Activated naive CD4-positive, alpha-beta T cell treated with anti-CD3 and anti-CD28 coated beads, Interleukin-2, amount 50 U/mL, for 24 hours (primary cell): ENCODE data around the gene CTBP1.
A peak's percentile ranks its signal among the peaks of the same experiment; 100 is the strongest.

ENCODE experiments used
- H3K27ac Mint-ChIP-seq: one replicate; pipeline ENCODE4 v1.8.0; 2021; ENCODE audit warnings: mild to moderate bottlenecking, mixed read lengths
- H3K27me3 Mint-ChIP-seq: one replicate; pipeline ENCODE4 v1.8.0; 2021; ENCODE audit warnings: mixed read lengths
- H3K36me3 Mint-ChIP-seq: one replicate; pipeline ENCODE4 v1.8.0; 2021; ENCODE audit warnings: mixed read lengths
- H3K4me1 Mint-ChIP-seq: one replicate; pipeline ENCODE4 v1.8.0; 2021; ENCODE audit warnings: mixed read lengths
- H3K4me3 Mint-ChIP-seq: one replicate; pipeline ENCODE4 v1.8.0; 2021; ENCODE audit warnings: mild to moderate bottlenecking, mixed read lengths
- H3K9me3 Mint-ChIP-seq: one replicate; pipeline ENCODE4 v1.8.0; 2021; ENCODE audit warnings: mixed read lengths

The CTBP1 gene

DNA sequence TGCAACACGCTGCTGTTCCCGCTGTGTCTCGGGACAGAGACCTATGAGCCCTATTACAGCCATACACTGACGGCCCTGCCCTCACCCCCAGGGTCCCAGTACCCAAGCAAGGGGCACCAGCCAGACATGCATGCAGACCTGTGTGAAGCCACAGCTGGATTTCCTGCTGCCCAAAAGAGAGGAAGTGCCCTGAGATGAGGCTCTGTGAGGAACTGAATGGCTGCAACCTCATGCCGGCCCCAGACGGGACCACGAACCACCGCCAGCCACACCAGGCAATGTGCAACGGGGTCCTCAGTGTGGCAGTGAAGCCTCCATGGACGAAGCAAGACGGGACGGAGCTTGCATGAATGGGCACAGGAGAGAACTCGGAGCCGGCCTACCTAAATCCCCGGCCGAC is 21.1 kb downstream of the CTBP1 start:
- Mint-ChIP-seq H3K4me3 (no peak overlapping the region), H3K9me3 (no peaks in the 10 kb centered on the region), H3K27me3 (no peaks in the 10 kb centered on the region), H3K27ac (no peak overlapping the region), H3K4me1 (peaks cover 7% of the 10 kb centered on the region), H3K36me3 (peaks cover 12% of the 10 kb centered on the region)

DNA sequence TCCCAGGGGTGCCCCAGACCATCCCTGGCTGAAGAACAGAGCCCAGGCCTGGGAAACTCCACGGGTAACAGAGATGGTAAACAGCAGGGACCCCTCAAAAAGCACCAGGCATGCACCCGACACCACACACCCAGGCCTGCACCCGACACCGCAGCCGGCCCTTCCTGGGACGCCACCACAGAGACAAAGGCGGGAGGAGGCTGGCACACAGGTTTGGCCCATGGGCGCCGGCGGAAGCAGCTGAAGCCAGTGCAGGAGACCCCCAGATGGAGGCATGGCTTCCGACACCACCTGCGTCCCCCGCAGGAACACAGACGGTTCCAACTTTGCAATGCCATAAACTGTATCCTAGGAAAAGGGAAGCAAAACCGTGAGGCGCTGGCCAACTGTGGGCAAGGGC is 22.3 kb downstream of the CTBP1 start:
- Mint-ChIP-seq H3K4me3 (no peak overlapping the region), H3K4me1 (peaks cover 7% of the 10 kb centered on the region)

DNA sequence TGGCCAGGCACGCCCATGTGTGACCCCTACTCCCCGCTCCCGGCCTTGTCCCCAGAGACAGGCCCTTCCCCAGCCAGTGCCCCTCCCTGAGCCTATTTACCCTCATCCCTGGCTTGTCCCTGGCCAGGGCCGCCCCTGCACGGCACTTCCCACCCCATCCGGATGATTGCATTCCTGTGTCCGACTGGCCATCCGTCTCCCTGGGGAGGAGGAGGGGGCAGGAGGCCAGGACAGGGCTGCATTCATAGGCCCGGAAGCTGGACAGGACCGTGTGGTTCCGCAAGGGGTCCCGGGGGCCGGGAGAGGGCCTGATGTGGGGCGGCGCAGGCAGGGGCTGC is 22.8 kb downstream of the CTBP1 start:
- Mint-ChIP-seq H3K27ac (no peak overlapping the region), H3K27me3 (no peaks in the 10 kb centered on the region), H3K36me3 (peaks cover 12% of the 10 kb centered on the region), H3K4me1 (peaks cover 7% of the 10 kb centered on the region), H3K9me3 (no peaks in the 10 kb centered on the region), H3K4me3 (no peak overlapping the region)

More for the DNA sequence above, 22.3 kb downstream of the CTBP1 start:
- peaks cover 12% of the 10 kb centered on the region for H3K36me3 Mint-ChIP-seq
- no peaks in the 10 kb centered on the region for H3K9me3 Mint-ChIP-seq
- no peaks in the 10 kb centered on the region for H3K27me3 Mint-ChIP-seq
- no peak overlapping the region for H3K27ac Mint-ChIP-seq

DNA sequence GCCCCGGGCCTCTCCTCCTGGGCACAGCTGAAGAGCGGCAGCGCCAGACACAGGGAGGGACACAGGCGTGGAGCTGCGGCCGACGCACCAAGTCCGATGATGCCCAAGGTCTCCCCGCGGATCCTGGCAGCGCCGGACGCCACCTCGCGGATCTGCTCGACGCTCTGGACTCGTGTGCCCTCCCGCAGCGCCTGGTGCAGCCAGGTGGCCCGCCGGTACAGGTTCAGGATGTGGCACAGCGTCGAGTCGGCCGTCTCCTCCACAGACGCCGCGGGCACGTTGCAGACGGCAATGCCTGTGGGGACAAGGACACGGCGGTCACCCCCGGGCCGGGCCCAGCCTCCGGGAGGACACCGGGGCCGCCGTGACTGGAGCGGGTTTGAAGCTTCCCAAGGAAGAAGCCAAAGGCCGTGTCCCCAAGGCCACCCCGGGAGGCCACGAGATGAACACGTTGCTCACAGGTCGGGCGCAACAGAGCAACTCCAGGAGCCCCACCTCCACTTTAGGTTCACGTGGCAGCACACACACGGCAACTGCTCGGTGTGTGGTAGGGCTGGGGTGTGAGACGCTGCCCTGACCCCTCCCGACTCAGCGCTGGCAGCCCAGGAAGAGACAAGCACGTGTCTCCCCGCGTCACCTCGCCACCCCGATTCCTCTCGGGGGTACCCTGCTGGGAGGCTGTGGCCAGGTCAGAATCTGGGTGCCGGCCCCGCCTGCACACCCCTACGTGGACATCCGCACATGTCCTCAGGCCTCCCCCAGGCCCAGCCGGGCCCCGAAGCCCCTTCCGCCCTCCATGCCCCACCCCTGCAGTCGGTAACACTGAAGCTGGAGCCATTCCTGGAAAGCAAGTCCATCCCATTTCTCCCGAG is 23.4 kb downstream of the CTBP1 start:
- no peak overlapping the region for H3K4me3 Mint-ChIP-seq
- H3K4me1 Mint-ChIP-seq, result peaks cover 7% of the 10 kb centered on the region
- peaks cover 12% of the 10 kb centered on the region for H3K36me3 Mint-ChIP-seq
- H3K9me3 Mint-ChIP-seq, result no peaks in the 10 kb centered on the region
- no peaks in the 10 kb centered on the region for H3K27me3 Mint-ChIP-seq
- H3K27ac Mint-ChIP-seq, result no peak overlapping the region

DNA sequence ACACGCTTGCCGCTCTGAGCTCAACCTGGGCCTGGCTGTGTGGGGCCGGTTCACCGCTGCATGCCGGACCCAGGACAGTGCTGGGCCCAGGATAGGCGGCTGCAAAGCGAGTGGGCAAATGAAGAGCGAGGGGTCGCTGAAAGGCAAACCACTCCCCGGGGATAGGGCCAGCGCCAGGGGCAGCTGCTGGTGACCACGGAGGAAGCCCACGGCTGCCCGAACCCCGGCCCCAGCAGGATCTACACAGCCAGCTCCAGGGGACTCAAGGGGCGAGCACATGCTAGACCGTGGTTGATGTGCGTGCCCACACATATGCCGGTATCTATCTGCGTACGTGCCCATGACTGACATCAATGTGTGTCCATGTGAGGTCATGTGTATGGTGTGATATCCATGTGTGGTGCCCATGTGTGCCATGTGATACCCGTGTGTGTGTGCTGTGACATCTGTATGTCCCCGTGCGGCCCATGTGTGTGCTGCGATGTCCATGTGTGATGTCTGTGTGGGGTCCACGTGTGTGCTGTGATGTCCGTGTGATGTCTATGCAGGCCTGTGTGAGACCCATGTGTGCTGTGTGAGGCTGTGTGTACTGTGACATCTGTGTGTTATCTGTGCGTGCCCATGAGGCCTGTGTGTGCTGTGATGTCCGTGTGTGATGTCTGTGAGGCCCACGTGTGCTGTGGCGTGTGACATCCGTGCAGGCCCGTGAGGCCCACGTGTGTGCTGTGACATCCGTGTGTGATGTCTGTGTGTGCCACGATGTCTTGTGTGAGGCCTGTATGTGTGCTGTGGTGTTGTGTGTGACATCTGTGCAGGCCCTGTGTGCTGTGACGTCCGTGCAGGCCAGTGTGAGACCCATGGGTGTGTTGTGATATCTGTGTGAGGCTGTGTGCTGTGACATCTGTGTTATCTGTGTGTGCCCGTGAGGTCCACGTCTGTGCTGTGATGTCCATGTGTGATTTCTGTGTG is 24.8 kb downstream of the CTBP1 start:
- H3K27ac Mint-ChIP-seq, result peak overlapping the region; percentile 35
- no peak overlapping the region for H3K4me3 Mint-ChIP-seq
- H3K4me1 Mint-ChIP-seq, result peaks cover 13% of the 10 kb centered on the region
- no peaks in the 10 kb centered on the region for H3K9me3 Mint-ChIP-seq
- peaks cover 13% of the 10 kb centered on the region for H3K36me3 Mint-ChIP-seq
- H3K27me3 Mint-ChIP-seq, result no peaks in the 10 kb centered on the region

DNA sequence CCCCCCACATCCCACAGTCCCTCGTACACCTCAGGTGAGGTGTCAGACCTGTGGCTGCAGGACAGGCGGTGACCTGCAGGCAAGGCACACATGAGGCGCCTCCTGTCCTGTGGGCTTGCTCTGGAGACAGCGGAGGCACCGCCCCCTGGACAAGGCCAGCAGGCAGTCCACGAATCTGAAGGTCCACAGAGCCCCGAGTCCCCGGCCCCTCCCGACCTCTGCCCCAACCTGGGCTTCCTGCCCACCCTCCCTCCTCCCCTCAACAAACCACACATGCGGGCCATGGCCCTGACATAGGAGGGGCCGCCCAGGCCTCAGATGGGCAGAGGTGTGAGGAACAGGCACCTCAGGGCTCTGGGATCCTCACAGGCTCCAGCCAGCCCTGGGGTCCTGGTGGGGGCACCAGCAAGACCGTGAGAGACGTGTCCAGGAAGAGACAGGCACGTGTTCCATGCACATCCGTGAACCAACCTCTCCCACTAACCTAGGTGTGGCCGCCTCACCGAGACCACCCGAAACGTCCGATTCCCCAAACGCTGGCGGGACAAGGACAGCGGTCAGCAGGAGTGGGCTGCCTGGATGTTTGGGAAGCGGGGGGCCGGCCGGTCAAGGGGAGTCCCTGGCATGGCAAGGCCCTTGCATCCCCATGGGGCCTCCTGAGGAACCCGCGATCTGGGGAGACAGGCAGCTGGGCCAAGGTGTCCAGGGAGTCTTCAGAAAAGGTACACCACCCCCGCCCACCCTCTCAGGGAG is 25.8 kb downstream of the CTBP1 start:
- peaks cover 22% of the 10 kb centered on the region for H3K4me1 Mint-ChIP-seq
- H3K27me3 Mint-ChIP-seq, result no peaks in the 10 kb centered on the region
- H3K36me3 Mint-ChIP-seq, result peaks cover 13% of the 10 kb centered on the region
- no peak overlapping the region for H3K27ac Mint-ChIP-seq
- no peaks in the 10 kb centered on the region for H3K9me3 Mint-ChIP-seq
- H3K4me3 Mint-ChIP-seq, result no peak overlapping the region

DNA sequence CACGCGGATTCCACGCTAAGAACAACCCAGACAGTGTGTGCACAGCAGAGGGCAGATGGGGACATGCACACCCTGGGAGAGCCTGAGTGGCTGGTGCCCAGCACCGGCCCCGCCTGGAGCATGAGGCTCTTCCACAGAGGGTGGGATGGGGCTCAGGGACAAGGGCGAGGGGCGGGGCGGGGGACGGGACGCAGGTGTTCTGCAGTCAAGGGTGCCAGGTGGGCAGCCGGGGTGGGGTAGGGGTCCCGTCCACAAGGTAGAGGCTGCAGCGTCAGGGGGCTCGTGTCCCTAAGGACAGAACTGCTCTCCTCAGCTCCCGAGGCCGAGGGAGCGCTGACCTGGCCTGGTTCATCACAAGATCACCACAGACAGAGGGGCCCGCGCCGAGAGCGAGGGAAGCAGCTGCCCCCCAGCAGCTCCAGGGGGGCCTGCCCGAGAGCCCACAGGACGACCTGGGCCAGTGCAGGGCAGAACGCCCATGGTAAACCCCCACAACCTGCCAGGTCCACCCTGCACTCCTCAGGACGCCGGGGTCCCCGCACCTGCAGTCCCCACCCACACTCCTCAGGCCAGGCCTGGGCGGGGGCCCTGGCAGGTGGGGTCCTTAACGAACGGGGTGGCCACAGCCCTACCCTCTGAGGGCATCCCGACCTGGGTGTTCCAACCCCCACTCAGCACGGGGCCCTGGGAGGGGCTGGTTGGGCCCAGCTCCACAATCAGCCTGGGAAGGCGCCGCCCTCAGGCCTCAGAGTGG is 26.7 kb downstream of the CTBP1 start:
- H3K4me3 Mint-ChIP-seq, result no peak overlapping the region
- peaks cover 31% of the 10 kb centered on the region for H3K4me1 Mint-ChIP-seq
- H3K27ac Mint-ChIP-seq, result no peak overlapping the region
- H3K9me3 Mint-ChIP-seq, result no peaks in the 10 kb centered on the region
- H3K27me3 Mint-ChIP-seq, result no peaks in the 10 kb centered on the region
- peaks cover 13% of the 10 kb centered on the region for H3K36me3 Mint-ChIP-seq

DNA sequence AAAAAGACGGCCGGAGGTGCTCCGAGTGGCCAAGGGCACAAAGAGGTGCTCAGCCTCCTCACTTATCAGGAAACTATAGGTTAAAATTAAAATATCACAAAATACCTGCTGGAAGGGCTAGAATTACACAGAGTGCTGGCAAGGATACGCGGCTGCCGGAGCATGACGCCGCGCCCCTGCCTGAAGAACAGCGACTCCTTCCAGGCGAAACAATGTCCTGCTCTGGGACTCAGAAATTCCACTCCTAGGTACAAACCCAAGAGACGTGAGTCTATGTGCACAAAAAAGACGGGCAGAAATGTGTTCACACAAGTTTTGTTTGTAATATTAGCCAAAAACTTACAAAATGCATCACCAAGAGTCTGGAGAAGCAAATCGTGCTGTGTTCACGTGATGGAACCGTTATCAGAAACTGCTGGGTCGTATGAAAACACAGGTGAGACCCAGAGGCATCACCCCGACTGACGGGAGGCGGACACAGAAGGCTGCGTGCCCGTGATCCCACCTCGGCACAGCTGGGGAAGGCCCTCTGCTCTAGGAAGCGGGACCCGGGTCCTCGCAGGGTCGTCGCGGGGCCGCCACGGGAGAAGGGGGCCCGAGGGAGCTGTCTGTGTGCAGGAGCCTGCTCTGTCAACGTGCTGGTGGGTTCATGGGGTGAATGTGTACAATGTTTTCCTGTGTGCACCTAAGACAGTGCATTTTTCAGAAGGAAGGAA is 27.6 kb downstream of the CTBP1 start:
- H3K9me3 Mint-ChIP-seq, result no peaks in the 10 kb centered on the region
- peaks cover 13% of the 10 kb centered on the region for H3K36me3 Mint-ChIP-seq
- H3K4me3 Mint-ChIP-seq, result no peak overlapping the region
- H3K27ac Mint-ChIP-seq, result no peak overlapping the region
- H3K27me3 Mint-ChIP-seq, result no peaks in the 10 kb centered on the region
- peaks cover 39% of the 10 kb centered on the region for H3K4me1 Mint-ChIP-seq

DNA sequence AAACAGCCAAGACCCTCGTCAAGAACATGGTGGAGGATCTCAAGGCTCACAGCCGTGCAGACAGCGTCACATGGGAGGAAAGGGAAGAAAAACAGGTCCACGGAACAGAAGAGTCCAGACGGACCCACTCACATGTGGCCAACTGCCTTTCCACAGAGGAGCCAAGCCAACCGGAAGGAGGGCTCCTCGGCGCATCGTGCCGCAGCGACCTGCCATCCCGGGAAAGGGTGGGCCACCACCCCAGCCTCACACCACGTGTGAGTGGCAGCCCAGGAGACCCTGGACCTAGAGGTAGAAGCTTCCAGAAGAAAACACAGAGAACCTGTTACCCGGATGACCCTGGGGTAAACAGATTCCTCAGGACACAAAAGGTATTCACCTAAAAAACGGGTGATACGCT is 28.4 kb downstream of the CTBP1 start:
- H3K4me1 Mint-ChIP-seq, result peaks cover 45% of the 10 kb centered on the region
- H3K9me3 Mint-ChIP-seq, result no peaks in the 10 kb centered on the region
- no peak overlapping the region for H3K27ac Mint-ChIP-seq
- no peaks in the 10 kb centered on the region for H3K27me3 Mint-ChIP-seq
- H3K4me3 Mint-ChIP-seq, result no peak overlapping the region
- peaks cover 13% of the 10 kb centered on the region for H3K36me3 Mint-ChIP-seq

DNA sequence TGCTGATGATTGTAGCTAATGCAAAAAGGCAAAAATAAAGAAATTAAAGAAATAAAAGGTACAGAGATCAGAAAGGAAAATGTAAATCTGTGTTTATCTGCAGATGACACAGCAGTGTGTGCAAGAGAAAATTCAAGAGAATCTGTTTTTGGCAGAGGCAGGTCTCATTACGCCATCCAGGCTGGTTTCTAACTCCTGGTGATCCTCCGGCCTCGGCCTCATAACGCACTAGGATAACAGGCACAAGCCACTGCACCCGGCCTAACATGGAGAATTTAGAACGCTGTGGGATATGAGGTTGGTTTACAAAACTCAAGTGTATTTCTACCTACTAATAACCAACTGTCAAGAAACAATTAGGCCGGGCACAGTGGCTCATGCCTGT is 29.4 kb downstream of the CTBP1 start:
- peak overlapping the region; percentile 5 for H3K4me3 Mint-ChIP-seq

DNA sequence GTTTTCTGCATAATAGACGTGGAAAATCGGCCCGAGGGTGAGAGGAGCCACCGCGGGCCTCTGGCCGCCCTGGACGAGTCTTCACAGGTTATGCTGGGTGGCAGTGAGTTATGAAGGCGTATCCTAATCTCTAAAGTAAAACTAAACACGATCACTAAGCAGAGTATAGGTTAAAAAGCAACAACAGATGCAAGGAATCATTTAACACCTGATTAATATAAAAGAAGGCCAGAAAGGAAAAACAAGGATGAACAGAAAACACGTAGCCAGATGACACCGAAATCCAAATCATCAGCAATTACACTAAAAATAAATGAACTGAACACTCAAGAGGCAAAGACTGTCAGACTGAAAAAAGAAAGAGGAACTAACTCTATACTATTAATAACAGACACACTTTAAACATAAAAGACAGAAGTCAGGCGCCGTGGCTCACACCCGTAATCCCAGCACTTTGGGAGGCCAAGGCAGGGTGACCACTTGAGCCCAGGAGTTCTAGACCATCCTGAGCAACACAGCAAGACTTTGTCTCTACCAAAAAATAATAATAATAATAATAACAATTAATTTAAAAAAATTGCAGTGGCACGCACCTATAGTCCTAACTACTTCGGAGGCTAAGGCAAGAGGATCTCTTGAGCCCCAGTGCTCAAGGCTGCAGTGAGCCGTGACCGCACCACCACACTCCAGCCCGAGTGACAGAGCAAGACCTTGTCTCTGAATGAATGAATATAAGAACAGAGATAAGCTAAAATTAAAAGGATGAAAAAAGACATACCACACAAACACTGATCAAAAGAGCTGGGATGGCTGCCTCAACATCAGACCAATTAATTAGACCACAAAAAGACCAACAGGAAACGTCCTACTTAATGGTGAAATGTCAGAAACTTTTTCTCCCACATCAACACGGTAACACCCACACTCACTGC is 30.0 kb downstream of the CTBP1 start:
- no peaks in the 10 kb centered on the region for H3K9me3 Mint-ChIP-seq
- peaks cover 38% of the 10 kb centered on the region for H3K4me1 Mint-ChIP-seq
- H3K27me3 Mint-ChIP-seq, result no peaks in the 10 kb centered on the region
- H3K27ac Mint-ChIP-seq, result peak overlapping the region; percentile 36
- peak overlapping the region; percentile 8 for H3K4me3 Mint-ChIP-seq
- H3K36me3 Mint-ChIP-seq, result peaks cover 6% of the 10 kb centered on the region

More for the DNA sequence above, 29.4 kb downstream of the CTBP1 start:
- H3K9me3 Mint-ChIP-seq, result no peaks in the 10 kb centered on the region
- H3K27me3 Mint-ChIP-seq, result no peaks in the 10 kb centered on the region
- peaks cover 10% of the 10 kb centered on the region for H3K36me3 Mint-ChIP-seq
- peaks cover 42% of the 10 kb centered on the region for H3K4me1 Mint-ChIP-seq
- H3K27ac Mint-ChIP-seq, result peak overlapping the region; percentile 36

DNA sequence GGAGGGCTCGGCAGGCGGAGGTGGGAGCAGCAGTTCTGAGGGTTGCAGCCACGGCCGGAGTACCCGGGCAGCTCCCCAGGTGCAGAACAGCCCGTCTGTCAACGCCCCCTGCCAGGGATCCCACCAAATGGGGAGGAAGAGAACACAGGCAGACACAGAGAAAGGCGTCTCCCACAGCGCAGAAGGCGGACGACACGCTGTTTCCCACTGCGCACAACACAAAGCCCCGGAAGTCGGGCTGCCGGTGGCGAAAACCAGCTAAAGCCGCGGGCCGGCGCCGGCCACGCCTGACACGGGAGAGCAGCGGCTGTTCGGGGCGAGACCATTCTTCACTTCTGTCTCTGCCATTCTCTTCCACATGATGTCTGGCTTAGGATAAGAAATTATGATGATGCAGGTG is 31.6 kb downstream of the CTBP1 start:
- H3K4me3 Mint-ChIP-seq, result peak overlapping the region; percentile 65
- peaks cover 6% of the 10 kb centered on the region for H3K36me3 Mint-ChIP-seq
- no peaks in the 10 kb centered on the region for H3K27me3 Mint-ChIP-seq
- peaks cover 38% of the 10 kb centered on the region for H3K4me1 Mint-ChIP-seq
- peak overlapping the region; percentile 93 for H3K27ac Mint-ChIP-seq
- no peaks in the 10 kb centered on the region for H3K9me3 Mint-ChIP-seq

DNA sequence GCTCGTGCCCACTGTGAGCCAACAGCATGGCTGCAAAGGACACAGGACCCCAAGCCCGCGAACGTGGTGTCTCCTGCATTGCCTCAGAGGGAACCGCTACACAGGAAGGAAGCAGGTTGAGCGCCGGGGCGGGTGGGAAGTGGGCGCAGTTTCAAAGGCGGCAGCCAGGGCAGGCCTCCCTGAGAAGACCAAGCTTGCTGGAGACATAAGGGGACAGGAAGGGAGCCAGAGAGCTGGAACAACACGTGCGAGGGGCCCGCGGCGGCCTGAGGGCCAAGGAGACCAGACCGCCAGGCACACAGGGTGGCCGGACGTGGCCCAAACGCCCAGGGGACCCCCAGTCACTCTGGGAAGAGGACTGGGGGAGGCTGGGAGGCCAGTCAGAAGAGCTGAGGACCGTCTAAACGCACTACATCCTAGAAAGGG is 32.0 kb downstream of the CTBP1 start:
- no peaks in the 10 kb centered on the region for H3K27me3 Mint-ChIP-seq
- H3K27ac Mint-ChIP-seq, result peak overlapping the region; percentile 35
- H3K36me3 Mint-ChIP-seq, result peaks cover 6% of the 10 kb centered on the region
- peaks cover 38% of the 10 kb centered on the region for H3K4me1 Mint-ChIP-seq
- peak overlapping the region; percentile 49 for H3K4me3 Mint-ChIP-seq
- H3K9me3 Mint-ChIP-seq, result no peaks in the 10 kb centered on the region
